GM19025 (cell line): Measurements from ENCODE around the gene SORCS2.

Source experiments
- ATAC-seq: cut with Tn5 transposase; IDR thresholded peaks from one replicate; pipeline ENCODE4 v1.9.1; 2021; ENCODE audit warnings: mild to moderate bottlenecking, low read depth, moderate library complexity; ENCODE audit not compliant: unreplicated experiment

The SORCS2 gene

DNA sequence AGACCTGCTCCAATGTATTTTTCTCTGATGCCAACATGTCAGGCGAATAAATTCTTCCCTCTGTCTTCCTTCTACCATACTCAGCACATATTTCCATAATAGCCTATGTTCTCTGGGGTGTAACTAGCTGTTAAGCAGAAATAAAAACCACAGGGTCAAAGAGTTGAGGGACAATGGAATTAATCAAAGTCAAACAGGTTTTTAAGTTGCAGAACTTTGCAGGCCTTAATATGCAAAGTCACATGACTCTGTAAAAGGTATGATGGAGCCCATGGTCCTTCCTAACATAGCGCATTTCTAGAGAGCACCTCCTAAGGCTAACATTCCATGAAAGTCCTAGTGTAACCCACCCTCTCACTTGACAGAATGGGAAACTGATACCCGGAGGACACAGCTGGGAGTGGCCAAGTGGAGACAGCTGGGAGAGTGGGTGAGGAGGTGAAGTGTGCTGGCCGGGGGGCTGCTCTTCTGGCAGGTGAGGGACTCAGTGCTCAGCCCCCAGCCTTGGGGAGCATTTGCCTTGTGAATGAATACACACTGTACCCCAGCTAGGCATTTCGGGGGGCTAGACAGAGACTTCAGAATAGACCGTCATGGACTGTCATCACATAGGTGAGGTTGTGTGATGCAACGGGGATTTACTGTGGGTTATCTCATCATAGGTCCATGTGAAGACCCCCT lies 8.4 kb upstream of the SORCS2 start:
- ATAC-seq = no peak

DNA sequence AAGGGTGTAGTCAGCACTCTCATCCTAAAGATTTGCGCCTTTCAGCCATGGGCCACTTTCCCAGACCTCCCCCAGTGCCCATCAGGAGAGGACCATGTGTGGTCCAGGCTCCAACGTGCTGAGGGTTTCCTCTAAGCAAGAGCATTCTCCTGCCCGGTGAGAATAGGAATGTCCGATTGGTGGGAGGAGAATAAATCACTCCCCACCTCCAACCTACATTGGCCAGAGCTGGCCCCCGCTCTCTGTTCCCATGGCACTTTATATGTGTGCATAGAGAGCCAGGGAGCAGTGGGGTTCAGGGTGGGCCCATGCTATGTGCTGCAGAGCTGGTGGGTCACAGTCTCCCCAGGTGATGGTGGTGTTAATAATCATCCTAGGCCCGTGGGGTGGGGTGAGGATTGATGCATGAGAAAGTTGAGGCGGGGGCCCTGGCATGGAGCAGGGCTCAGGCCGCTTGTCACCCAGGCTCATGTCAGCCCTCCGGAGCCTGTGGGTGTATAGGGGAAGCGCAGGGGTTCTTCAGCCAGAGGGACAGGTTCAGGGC lies 6.8 kb upstream of the SORCS2 start:
- ATAC-seq = no peak

DNA sequence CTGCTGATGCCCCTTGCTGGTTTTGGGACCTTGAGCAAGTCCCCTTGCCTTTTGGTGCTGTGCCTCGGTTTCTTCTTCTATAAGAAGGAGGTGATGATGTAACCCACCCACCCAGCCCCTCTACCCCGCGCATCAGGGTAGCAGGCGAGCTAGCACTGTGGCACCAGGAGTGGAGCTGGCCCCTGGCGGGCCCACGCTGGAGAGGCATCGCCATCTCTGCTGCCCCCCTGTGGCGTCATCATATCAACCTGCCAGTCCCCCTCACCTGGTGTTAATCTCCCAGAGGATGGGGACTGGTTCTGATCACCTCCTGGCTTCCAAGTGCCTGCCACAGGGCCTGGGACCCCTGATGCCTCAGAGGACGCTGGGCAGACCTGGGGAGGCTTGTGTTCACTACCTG lies 6.3 kb upstream of the SORCS2 start:
- ATAC-seq = no peak

DNA sequence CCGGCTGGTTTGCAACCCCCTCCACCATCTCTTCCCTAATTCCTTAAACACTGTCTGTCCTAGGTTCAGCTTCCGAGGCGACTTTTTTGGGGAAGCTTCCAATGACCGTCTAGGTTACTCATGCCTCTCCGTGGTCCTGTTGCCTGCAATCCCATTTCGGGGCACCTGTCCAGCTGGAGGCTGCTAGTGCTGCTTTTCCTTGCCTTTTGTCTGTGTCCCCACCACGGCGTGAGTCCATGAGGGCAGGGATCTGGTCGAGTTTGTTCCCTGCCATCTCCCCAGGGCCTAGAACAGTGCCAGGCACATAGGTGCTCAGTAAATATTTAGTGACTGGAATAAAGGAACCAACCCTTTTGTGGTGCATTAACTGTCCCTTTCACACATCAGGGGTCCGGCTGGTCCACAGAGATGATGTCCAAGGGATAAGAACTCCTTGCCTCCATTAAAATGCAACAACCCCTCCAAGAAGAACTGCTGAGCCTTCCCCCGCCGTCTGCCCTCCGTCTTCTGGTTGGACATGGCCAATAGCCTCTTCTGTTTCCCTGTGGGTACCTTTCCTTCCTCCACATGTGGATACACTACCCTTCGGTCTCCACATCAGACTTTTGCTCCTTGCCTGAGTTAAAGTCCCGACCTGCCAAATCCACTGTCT lies 5.7 kb upstream of the SORCS2 start:
- no peak for ATAC-seq

DNA sequence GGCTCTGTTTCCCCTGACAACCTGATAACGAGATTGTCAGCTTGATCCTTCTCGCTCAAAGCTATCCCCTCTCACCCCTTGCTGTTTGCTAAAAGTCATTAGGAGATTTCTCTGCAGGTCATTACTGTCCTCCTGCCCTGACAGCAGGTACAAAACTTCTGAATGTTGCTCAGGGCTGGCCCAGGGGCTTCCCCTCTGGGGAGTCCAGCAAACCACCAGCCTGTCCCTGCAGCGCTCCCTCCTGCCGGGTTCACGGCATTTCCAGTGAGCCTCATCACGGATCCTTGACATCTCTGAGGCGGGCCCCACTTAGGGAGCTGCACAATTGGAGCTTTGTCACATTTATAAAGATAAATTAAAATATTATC lies 5.2 kb upstream of the SORCS2 start:
- ATAC-seq = no peak

DNA sequence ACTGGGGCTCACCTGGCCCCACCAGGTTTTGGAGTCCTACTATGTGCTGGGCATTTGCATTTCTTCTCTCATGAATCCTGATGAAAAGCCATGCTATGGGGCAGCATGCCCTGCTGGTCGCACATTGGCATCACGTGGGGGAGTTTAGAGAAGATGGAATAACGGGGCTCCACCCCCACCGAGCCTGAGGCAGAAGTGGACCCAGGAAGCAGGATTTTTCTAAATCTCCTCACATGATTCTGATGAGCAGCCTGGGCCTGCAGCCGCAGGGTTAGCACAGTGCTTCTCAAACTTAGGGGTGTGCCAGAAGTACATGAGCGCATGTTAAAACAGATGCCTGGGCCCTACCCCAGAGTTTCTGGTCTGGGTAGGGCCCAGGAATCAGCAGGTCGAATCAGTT lies 4.6 kb upstream of the SORCS2 start:
- ATAC-seq = no peak

DNA sequence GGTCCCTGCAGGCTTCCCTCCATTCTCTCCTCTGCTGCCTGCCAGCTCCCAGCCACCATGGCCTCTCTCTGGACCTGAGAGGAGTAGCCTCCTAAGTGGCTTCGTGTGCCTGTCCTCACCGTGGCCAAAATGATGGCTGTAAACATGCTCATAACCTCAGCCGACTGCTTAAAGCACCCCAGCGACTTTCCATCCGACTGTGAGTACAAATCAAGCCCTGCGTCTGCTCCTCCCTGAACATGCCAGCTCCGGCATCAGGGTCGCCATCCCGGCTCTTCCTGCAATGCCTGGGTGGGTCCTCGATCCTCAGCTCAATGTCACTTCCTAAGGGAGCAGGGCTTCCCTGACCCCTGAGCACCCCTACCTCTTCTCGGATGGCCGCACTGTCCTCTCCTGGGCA lies 3.3 kb upstream of the SORCS2 start:
- no peak for ATAC-seq

DNA sequence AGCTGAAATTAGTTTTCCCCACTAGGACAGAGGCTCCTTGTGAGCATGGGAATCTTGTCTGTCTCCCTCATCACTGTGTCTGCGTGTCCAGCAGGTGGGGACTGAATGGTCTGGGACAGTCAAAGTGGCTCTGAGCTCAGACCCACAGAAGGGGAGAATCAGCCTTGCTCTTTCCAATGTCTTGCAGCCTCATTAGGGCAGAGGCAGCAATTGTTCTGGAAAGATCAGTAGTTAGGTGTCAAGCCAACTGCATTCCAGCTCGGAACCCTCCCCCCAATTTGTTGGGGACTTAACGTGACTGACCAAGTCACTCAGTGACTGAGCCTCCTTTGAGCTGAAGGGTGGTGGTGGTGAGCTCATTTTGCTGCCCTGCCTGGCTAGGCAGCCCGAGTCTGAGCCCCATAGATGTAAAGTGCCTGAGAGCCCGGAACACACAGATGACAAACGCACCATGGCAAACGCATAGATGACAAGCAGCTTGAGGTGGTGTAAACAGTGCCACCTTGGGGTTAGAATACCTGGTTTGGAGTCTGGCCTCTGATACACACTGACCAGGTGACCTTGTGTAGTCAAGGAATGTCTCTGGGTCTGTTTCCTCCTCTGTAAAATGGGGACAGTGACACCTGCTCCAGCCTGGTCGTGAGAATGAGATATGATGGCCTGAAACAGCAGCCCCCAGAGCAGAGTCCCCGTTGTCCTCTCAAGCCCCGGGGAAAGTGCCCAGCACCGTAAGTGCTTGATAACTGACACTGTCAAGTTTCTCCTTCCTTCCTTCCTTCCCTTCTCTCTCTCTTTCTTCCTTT lies 2.7 kb upstream of the SORCS2 start:
- ATAC-seq = no peak

DNA sequence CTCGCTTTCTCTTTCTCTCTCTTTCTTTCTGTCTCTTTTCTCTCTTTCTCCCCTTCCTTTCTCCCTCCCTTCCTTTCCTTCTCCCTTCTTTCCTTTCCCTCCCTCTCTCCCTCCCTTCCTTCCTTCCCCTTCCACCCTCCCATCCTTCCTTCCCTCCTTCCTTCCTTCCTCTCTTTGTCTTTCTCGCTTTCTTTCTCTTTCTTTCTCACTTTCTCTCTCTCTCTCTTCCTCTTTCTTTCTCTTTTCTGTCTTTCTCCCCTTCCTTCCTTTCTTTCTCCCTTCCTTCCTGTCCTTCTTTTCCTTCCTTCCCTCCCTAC lies 2.1 kb upstream of the SORCS2 start:
- ATAC-seq = no peak

DNA sequence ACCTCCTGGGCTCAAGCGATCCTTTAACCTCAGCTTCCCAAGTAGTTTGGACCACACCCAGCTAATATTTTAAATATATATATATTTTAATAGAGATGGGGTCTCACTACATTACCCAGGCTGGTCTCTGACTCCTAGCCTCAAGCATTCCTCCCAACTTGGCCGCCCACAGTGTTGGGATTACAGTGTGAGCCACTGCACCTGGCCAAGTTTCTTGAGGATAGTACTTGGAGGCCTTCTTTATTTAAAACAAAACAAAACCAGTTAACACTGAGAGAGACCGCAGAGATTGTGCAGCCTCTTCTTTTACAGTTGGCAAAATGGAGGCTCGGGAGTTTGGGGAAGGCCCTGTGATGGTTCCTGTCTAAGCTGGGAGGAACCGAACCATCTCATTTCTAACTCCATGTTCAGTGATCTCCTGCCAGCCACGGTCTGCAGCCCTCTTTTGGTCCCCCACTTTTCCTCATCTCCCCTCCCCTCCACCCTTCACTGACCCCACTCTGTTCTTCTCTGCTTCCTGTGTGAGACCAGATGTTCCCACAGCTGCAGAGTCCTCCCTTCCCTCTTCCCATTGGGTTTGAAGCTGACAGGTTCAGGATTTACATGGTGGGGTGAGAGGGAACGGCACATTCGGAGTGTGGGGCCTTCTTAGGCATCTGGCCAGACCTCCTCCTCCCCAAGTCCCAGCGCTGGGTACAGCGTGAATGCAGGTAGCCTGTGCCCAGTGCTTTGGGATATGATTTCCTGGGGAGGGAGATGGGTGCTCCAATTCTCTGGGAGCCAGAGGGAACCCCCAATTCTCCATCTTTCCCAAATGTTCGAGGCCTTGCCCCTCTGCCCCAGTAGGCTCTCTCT lies 1.4 kb upstream of the SORCS2 start:
- ATAC-seq = no peak

DNA sequence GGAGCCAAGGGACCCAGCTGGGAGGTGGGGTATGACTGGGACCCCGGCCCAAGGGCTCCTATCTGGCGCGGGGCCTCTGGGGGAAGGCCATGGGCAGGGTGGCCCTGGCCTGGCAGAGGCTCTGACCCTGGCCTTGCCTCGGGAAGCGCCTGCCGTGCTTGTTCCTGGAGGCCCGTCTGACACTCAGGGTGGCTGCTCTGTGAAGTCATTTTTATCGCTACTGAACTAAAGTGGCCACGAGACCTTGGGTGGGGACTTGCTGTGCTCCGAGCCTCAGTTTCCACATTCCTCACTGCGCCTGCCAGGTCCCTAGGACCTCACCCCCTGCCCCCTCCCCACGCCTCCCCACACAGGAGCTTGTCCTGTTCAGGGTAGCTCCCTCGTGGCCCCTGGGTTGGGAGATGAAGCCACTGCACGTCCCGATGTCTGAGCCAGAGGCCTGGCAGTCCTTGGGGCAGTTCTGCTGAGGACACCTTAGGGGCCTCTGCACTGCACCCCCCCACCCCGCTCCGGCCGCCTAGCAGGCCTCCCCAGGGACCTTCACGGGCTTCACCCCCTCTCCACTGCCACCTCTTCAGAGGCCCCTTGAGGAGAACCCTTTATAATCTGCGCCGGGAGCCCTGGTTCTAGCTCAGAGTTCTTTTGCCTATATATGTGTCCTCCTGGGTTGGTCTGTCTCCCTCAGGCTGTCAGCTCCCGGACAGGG lies 639 bp upstream of the SORCS2 start:
- ATAC-seq = no peak

DNA sequence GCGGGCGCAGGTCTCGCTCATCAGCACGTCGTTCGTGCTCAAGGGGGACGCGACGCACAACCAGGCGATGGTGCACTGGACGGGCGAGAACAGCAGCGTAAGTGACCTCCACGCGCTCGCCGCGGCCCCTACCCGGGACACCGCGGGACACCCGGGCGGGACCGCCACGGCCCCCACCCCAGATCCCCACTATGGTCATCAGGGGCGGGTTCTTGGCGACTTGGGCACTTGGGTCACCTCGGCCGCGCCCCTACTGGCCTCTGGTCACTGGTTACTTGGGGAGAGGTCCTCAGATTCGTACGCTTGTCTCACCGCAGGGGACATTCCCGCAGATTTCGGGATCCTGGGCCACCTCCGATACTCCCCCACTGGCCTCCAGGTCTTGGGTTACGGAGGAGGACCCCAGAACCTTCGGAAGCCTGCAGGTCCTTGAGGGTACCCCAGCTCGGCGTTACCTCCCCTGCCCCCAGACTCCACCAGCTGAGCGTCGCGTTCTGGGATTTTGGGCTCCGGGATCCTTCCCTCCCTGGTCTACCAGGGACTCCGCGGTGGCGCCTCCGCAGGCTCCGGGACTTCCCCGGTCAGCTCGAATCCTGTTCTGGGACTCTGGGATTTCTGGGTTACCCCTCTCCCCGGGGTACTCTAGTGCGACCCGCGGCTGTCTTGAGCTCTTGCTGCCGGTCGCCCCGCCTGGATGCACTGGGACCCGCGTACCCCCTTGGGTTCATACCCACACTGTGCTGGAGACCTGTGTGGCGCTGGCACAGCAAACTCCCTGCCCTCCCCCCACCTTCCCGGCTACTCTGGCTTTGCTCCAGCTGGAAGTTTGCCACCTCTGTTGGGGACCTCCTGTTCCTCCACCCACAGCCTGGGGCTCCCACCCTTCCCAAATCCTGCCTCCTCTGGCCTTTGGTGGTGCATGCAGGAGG lies 956 bp downstream of the SORCS2 start:
- ATAC-seq = no peak

DNA sequence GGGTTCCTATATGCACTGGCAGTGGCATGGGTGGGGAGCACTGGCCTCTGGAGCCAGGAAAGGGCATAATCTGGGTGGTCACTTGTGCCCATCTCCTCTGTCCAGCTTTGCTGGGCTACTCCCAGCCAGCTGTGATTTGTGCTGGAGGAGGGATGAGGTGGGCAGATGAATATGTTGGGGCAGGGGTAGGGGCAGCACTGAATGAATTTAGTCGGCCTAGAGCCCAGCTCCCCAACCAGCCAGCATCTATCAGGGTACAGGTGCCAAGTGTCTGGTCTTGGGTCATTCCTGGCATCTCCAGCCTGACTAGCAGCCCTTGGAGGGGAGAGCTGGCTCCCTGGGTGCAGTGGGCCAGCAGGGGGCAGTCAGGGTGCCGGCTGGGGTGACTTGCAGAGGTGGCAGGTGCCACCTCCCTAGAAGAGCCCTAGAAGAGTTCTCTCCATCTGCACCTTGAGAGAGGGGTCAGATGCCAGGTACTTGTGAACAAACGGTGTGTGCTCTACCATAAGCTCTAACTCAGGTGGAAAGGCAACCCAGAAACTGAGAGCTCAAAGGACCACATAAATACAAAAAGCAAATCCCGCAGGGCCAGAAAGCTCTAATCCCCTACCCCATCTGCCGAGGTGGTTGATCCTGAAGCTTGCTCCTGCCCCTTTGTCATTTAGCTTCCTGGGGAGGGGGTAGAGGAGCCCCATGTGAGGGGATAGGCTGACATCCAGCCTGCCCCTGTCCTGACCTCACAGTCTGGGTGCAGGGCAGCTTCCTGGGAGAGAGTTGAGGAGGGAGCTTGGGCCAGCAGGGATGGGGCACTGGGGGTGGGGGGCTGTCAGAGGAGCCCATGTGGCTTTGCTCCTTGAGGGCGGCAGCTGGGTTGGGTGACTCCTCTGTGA lies 2.2 kb downstream of the SORCS2 start:
- ATAC-seq = no peak

DNA sequence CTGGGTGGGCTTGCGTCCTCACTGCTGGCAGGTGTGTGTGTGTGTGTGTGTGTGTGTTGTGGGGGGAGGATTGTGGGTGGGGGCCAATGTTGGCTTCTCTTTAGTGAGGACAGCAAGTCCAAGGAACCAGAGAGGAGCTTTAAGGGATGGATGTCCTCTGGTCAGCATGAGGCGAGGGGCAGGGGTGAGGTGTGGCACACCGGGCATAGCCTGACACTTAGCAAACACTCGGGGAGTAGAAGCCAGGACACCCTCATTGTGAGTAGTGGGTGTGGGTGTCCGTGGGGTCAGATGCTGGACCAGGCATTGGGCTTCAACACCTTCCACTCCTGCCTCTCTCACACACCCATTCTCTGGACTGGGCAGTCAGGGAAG lies 2.8 kb downstream of the SORCS2 start:
- no peak for ATAC-seq

DNA sequence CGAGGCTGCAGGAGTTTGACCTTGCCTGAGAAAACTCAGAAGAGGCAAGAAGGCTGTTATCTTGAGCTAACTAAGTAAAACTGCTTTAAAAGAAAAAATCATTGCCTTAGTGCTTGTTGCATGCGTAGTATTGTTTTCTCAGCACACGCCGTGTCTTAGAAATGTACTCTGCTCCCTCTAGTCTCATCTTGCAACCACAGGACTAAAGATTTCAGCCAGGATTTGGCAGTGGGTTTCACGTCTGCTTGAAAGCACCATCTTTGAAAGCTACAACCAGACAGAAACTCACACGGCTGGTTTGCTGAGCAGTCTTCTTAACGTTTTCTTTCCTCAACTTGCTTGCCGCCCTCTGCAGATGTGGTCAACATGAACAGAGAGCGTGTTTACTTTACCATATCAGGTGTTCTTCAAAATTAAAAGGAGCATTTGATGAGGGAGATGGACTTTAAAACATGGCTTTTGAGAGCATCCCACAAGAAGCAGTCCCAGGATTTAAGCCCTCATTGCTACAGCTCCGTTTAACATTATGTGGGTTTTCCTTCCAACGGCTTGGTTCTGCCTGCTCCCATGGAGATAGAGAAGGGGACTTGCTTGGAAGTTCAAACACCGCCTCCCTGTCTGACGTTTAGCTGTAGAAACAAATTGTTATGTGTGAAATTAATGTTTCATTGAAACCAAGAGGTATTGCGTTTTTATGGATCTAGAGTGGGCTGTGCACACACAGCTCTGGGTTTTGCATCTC lies 3.4 kb downstream of the SORCS2 start:
- ATAC-seq = no peak

DNA sequence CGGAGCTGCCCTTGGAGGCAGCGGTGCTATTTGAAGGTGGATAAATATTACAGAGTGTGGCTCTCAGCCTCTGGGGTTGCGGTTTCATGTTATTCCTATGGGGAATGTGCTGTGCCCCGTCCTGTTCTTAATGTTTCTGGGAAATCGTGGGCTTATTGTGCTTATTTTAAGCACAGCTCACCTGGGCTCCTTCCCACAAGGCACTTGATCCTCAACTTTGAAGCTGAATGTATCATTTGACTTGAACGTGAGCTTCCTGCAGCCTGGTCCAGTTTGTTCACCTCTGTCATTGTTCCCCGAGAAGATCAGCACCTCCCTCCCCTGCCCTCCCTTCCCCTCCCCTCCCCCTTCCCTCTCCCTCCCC lies 3.9 kb downstream of the SORCS2 start:
- no peak for ATAC-seq

DNA sequence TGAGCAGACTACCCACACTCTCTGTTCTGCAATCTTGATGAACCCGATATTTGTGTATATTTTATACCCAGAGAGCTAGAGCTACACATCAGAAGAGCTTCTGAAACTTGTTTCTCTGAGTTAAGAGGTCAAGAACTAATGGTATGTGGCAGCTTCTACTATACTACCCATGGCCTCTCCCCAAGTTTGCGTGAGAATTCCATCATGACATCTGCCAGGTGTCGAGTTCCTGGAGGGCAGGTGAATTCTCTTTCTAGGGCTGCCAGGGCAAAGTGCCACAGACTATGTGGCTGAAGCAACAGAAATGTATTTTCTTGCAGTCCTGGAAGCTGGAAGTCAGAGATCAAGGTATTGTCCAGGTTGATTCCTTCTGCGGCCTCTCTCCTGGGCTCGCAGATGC lies 4.4 kb downstream of the SORCS2 start:
- ATAC-seq = no peak

DNA sequence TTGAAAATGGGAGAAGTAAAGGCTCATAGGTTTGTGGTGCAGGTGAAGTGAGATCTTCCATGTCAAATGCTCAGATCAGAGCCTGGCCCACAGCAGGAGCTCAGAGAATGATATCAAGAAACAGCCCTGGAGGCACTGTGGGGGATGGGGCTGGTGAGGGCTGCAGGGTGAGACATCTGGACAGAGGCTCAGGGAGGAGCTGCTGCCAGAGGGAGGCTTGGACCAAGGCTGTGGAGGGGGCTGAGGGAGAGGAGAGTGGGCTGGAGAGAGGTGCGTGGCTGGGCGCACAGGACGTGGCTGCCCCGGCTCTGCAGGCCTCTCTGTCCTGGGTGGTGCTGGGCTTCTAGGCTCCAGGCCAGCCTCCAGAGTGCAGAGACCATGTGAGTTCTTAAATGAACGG lies 5.6 kb downstream of the SORCS2 start:
- no peak for ATAC-seq
